HG02571 (cell line): ENCODE data around the gene RAB4B.
"Not testable (repeated sequence)": the region's sequence is repeated elsewhere in the genome, so short reads cannot be mapped to it uniquely, and the experiment has no call there.

ENCODE experiments used
- ATAC-seq: cut with Tn5 transposase; IDR thresholded peaks from one replicate; pipeline ENCODE4 v1.9.1; 2021; ENCODE audit warnings: mild to moderate bottlenecking, moderate library complexity; ENCODE audit not compliant: unreplicated experiment

The RAB4B gene

DNA sequence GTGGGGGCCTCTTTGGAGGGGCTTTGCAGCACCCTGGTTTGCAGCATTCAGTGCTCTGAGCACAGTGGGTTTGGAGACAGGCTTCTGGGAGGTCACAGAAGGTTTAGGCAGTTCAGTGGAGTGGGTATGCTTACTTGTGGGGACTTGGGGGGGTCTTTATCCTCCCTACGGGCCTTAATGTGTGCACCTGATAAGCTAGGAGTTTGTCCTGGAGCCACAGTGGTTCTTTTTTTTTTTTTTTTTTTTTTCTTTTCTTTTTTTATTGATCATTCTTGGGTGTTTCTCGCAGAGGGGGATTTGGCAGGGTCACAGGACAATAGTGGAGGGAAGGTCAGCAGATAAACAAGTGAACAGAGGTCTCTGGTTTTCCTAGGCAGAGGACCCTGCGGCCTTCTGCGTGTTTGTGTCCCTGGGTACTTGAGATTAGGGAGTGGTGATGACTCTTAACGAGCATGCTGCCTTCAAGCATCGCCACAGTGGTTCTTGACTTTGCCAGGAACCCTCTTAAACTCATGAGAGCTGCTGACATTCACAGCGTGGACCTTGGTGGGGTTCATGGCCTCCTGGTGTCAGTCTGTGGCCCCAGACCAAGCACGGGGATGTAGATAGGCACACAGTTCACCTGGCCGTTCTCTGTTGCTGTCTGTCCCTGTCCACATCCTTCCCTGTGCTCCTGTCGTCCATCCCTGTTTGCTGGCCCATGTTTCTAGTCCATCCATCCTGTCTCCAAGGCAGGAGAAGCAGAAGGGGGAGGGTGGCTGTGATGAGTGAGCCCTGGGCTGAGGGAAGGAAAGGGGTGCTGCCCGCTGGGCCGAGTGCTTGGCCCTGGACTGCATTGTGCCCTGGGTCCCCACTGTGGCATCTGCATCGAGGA, 23.6 kb downstream of the RAB4B start:
- no peak for ATAC-seq

DNA sequence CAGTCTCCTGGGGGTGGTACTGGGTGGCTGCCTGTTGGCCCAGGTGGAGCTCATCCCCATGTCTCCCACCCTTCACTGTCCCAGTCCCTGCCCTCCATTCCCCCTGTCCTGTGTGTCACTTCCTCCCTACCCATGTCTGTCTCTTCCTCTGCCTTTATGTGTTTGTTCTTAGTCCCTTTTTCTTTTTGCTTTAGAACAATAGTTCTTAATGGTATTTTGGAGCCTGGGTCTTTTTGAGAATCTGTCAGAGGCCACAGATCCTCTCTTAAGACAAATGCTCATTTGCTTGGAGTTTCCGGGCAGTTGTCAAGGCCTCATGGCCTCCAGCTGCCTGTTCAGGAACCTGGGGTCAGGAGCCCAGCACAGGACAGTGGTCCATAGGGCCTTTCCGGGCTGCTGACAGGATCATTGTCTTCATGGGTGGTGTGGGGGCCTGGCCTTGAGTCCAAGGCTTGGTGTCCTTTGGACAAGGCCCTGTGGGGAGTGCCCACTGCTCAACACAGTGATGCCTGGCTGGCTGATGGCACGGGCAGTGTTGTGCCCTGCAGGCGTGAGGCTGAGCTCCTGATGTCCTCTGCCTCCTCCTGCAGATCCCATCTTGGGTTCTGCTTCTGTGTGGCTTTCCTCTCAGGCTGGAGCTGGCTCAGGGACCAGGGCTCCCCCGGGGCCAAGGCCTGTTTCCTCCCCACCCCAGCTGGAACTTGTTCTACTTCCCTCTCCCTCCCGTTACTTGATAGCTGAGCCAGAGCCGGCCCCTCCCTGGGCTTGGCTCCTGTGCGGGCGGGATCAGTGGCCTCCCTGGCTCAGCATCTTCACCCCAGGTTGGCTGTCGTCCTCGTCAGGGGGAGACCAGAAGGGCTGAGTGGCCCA, 24.5 kb downstream of the RAB4B start:
- no peak for ATAC-seq

DNA sequence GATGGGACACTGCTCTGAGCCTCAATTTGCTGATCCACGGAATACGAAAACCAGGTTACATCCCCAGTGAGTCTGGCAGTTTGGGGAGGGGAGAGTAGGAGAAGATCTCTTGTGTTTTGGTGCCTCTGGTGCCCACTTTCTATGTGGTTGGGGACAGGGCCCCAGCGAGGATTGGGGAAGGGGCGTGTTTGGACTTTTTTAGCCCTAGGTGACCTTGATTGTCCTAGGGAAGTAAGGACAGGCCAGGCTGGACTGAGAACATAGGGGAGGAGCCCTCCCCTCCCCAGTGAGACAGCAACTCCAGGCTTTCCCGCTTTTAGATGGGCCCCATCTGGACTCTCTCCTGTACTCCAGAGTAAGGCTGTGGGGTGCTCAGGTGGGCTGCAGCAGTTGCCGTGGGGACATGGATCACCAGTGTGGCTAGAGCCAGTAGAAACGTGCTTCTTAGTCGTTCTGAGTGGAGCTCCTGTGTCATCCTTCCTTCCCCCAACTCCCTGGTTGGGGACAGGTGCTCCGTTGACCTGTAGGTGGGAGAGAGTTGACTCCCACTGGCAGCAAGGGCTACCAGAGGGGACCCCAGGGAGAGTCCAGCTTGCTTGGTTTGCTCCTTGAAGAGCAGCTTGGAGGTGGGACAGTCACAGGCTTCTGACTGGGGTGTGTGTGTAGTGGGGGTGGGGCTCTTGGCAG, 25.3 kb downstream of the RAB4B start:
- ATAC-seq: no peak

DNA sequence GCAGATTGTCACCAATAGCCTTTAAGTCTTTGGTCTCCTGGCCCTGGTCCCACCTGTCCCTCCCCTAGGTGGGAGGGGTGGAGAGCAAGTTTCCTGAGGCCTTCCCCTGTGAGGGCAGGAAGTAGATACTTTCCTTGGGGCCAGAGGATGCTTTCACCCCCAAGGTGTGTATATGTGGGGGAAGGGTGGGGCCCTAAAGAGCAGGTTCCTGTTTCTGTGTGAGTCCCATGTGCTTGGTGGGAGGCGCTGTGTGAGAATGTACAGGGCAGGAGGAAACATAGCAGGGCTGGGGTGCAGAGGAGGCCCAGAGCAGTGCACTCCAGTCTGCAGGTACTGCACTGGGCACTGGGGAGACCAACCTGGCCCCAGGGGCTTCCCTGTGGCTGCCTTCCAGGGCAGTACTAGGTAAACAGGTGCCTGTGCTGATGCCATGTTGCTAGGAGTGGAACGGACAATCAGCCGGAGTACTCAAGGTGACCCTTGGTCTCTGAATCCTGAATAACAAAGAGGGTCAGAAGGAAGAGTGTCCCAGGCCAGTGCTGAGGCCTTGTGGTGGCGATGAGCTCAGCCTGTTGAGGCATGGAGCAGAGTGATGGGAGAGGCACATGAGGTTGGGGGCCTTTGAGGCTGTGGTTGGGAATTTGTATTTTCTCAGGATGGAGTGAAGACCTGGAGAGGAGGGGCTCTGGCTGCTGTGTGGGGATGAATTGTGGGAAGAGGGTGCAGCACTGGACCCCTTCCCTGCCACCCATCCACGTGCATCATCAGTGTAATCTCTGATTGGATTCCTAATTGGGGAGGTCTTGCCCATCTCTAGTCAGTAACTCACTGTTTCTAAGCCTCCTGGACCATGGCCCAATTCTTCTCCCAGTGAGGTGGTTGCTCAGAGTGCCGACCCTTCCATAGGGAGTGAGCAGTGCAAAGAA, 26.1 kb downstream of the RAB4B start:
- ATAC-seq: no peak

DNA sequence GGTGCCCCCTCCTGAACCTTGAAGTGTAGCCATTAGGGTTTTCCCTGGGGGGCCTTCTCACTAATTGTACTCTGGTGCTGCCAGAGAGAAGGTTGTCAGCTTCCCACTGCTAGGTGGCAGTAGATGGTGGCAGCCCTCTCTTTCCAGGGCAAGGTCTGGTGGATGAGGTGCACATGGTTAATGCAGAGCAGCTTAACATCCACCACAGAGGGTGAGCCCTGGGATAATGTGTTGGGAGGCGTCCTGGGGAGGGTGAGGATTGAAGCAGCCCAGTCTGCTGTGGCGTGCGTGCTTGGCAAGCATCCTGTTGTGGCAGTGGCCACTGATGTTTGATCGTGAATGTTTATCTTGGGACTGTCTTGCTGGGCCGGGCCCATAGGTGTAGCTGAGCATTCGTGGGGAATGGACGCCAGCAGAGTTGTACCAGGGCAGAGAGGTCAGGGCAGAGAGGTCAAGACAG, 26.8 kb downstream of the RAB4B start:
- no peak for ATAC-seq

DNA sequence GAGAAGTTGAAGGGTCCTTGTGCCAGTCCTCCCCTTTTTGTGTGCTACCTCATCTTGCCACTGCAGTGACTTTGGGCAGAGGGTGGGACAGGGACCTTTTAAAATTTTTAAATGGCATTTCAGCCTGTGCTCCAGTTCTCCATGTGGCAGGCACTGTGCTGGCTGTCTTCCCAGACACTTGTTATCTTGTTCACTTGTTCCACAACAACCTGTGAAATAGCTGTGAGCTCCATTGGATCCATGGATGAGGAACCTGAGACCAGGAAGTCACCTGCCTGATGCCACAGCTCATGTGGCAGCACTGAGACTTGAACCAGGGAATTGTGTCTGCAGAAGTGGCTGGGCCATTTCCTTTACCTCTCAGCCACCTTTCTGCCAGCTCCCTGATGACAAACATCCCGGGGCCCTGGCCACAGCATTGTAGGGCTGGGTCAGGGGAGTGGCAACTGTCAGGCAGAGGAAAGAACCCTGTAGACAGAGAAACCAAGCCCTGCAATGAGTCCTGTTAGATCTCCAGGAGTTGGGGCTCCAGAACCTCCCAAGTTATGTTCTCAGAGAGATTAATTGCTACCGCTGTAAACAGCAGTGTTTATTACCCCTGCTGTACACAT, 27.3 kb downstream of the RAB4B start:
- no peak for ATAC-seq

DNA sequence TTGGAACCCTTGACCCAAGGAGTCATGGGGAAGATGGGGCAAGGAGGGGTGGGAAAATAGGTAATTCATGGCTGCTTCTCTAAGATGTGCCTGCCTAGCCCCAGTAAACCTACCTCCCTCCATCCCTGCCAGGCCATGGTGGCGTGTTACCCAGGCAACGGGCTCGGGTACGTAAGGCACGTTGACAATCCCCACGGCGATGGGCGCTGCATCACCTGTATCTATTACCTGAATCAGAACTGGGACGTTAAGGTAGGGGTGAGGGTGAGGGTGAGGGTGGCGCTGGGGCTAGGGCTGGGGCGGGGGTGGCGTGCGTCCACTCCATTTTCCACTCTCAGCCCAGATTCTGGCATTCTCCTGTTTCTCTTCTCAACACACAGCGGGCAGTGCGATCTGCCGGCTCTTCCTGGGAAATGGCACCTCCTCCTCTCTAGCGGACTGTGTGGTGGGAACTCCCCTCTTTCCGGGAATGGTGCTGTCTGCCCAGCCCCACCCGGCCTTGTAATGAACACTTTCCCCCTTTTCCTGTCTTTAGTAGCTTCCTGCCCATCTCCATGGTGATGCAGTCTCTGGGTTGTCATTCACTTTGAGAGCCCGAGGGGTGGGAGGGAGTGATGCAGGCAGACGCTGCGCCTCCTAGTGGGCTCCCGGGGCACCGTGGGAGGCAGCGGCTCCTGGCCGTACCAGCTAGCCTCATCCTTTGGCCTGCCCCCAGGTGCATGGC, 28.5 kb downstream of the RAB4B start:
- ATAC-seq: no peak

DNA sequence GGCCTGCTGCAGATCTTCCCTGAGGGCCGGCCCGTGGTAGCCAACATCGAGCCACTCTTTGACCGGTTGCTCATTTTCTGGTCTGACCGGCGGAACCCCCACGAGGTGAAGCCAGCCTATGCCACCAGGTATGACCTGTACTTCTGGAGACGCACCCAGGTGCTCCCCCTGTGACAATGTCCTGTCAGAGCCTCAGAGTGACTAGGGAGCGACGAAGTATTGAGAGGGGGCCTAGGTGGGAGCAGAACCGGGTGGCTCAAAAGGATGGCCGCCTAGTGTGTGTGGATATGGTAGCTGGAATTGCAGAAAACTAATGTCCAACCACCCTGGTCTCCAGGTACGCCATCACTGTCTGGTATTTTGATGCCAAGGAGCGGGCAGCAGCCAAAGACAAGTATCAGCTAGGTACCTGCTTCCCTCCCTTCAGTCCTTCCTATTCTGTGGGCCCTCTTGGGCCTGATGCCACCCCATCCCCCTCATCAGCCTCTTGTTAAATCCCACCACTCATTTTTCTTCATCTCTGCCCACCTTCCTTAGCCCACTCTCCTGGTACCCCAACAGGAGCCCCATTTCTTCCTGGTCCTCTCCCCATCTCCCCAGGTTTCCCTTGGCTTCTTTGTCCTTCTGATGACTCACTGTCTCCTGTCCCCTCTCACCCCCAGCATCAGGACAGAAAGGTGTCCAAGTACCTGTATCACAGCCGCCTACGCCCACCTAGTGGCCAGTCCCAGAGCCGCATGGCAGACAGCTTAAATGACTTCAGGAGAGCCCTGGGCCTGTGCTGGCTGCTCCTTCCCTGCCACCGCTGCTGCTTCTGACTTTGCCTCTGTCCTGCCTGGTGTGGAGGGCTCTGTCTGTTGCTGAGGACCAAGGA, 29.3 kb downstream of the RAB4B start:
- ATAC-seq: no peak

DNA sequence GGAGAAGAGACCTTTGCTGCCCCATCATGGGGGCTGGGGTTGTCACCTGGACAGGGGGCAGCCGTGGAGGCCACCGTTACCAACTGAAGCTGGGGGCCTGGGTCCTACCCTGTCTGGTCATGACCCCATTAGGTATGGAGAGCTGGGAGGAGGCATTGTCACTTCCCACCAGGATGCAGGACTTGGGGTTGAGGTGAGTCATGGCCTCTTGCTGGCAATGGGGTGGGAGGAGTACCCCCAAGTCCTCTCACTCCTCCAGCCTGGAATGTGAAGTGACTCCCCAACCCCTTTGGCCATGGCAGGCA, 29.9 kb downstream of the RAB4B start:
- no peak for ATAC-seq

DNA sequence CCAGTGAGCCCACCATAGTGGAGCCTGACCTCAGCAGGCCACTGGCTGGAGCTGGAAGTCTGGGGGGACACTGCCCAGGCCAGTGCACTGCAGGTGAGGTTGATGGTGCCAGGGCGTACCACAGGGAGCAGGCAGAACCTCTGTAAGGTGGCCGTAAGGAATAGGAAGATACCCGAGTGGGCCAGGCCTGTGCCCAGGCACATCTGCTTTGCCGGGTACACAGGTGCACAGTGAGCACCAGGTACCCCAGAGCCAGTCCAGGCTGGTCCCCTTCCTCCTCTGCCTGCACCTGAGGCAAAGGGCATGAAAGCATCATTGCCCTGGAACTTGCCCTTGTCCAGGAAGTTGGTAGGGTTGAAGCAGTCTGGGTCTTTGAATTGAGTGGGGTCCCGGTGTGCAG, 30.4 kb downstream of the RAB4B start:
- ATAC-seq: no peak

DNA sequence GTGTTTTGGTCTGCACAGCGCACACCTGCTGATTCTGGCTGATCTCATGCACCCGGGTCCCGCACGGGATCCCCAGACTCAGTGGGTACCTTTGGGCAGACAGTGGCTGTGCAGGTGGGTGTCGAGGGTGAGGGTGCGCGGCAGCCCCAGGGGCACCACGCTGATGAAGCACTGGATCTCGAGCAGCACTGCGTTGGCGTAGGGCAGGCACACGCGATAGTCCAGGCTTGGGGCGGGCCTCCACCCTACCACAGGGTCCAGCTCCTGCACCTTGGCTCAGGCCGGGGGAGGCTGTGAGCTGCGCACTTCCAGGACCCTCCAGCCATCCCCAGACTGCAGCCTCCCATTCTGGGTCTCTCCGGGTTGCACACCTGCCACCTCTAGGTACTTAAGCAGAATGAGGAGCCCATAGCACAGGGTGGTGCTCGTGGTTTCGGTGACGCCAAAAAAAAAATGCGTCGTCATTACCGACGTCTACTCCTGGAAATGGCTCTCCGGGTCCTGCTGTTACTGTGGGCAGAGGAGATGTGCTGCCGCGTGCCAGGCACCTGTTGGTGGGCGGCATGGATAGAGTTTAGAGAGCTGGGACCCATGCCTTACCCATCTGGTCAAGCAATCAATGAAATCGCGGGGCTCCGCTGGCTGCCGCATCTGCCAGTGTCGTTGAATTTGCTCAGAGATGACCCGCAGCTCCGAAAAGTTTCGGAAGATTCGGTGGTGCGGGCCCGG, 31.5 kb downstream of the RAB4B start:
- no peak for ATAC-seq

DNA sequence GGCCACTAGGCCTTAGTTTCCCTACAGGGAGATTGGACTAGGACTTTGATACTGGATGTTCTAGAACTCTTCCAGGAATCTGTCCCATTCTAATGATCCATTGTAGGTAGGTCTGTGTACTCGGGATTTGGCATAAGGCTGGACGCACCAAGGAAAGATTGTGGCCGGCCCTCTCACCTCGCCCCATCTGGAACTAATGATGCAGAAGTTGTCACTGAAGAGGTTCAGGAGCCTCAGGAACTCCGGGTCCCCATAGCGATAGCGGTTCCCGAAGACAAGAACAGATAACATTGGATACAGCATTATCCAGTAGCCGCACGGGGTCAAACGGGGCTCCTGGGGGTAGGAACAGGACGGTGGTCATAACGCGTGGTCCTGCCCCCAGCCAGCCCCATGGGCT, 32.1 kb downstream of the RAB4B start:
- no peak for ATAC-seq

DNA sequence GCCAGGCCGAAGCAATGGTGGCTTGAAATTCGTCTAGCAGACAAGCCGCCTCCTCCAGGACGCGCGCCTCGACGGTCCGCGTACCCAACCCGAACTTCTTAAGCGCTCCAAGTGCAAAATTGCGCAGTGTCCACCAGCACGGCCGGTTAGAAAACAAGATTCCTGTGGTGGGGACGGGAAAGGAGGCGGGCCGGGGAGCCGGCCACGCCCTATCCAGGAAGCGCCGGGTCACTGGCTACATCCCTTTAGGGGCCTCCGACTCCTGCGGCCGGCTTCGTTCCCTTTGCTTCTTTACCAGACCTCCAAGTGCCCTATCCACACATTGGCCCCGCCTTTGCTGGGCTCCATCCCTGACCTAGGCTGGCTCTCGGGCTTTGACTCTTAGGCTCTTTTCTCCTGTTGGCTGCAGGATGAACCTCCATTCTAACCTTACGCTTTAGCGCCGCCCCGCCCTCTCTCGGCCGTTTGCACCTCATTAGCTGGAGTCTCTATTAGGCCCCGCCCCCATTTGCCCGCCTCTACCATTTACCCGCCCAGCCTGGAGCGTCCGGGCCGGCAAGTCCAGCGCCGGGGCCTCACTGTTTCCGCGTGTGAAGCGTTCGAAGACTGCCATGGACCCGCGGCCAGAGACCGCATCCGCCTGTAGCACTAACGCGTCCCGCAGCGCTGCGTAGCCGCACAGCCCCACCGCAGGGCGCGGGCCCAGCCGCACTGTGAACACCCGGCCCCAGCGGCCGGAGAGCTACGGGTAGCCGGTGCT, 32.8 kb downstream of the RAB4B start:
- peak; percentile 47 for ATAC-seq

DNA sequence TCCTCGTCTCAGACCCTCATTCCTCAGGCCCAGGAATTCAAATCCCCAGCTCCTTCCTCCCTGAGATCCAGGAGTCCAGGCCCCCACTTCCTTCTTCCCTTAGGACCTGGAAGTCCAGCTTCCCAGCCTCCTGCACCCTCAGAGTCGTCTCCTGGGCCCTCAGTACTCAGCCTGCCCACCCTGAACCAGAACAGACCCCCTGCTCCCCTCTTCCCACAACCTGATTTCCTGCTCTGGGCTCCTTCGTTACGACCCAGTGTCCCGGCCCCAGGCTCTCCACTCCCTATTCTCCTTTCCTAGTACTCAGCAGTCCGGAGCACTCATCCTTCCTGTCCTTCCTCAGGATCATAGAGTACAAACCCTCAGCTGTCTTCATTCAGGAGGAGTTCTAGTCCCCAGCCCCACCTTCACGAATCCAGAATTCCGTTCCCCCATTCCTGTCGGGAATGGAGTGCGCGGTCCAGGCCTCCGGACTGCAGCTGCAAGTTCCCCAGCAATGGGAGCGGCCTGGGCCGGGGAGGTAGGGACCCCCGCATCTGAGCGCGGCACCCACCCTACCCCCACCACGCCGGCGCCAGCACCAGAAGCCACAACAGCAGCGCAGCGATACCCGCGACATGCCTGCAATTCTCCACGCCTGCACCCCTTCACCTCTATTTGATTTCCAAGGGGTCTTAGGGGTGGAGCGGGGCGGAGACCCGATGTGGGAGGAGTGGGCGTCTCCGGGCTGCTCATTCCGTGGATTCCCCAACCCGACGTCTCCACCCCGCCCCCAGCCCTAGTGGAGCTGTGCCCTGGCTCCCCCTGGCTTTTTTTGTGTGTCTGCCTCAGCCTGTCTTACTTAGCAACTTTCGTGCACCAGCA, 33.7 kb downstream of the RAB4B start:
- ATAC-seq: no peak

DNA sequence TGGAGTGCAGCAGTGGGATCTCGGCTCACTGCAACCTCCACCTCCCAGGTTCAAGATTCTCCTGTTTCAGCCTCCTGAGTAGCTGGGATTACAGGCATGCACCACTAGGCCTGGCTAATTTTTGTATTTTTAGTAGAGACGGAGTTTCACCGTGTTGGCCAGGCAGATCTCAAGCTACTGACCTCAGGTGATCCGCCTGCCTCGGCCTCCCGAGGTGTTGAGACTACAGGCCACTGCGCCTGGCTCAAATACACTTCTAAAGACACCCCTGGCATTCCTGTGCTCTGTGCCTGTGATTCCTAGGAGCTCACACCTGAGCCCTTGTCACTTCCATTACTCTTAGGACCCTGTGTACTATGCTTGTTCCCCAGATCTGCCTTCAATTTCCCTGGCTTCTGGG, 34.5 kb downstream of the RAB4B start:
- not testable (repeated sequence) for ATAC-seq

DNA sequence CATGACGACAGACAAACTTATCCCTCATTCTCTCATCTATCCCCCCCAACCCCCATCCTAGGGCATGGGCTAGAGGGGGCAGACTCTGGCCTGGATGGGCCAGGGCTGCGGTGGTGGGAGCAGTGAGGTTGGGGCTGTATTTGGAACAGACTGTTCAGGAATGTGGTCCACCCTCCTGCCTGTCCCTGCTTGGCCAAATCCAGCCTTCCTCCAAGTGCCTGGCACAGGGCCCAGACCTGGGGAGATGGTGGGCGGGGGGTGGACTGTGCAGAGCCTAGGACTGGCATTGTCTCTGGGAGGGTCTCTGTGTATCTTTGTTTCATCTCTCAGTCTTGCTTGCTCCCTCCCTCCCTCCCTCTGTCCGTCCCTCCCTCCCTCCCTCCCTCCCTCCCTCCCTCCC, 35.1 kb downstream of the RAB4B start:
- no peak for ATAC-seq
